ENCODE measurements around the gene IRAK2.

The IRAK2 gene

GRCh38 chr3:10287936-10288574, 123.3 kb downstream of the IRAK2 start:
- H2AFZ ChIP-seq (ENCODE audit: low read depth, low read length): no peak overlapping the region
- H3K79me2 ChIP-seq (ENCODE audit: insufficient read depth, low read length): no peaks in the 10 kb centered on the region
- H3K4me3 ChIP-seq (ENCODE audit: low read depth in 1 of 2, low read length in 2 of 2): no peak overlapping the region
- DNase-seq (no peak), ATAC-seq (ENCODE audit: insufficient read depth, low read depth) (no peak)
- H3K9me3 ChIP-seq (ENCODE audit: insufficient read depth, low read length, severe bottlenecking): no peaks in the 10 kb centered on the region
- no peak overlapping the region for H3K9ac ChIP-seq (ENCODE audit: low read depth, low read length)
- TF ChIP-seq CTCF (IDR thresholded peaks at IDR 0.05; ENCODE audit: borderline replicate concordance, extremely low read depth, low read length, poor library complexity, severe bottlenecking): no peak
- no peak for TF ChIP-seq EZH2 (IDR thresholded peaks at IDR 0.05; ENCODE audit: borderline replicate concordance, low read depth, low read length, severe bottlenecking)
- H3K27me3 ChIP-seq (ENCODE audit: insufficient read depth, low read length, poor library complexity): no peaks in the 10 kb centered on the region
- 0 out of 2 replicates have a peak, but pooled peaks cover 5% of the 10 kb centered on the region for H4K20me1 ChIP-seq (ENCODE audit: insufficient read depth, low read length)
- H3K4me1 ChIP-seq (ENCODE audit: insufficient read depth, low read length): no peaks in the 10 kb centered on the region
- peaks cover 48% of the 10 kb centered on the region; the same call in 1 of the 2 replicates for H3K36me3 ChIP-seq (ENCODE audit: insufficient read depth, low read length)
- no peak overlapping the region for H3K4me2 ChIP-seq (ENCODE audit: insufficient read depth, low read length)
- H3K27ac ChIP-seq (ENCODE audit: low read length): no peak overlapping the region

- Histone ChIP-seq H3K27me3 (ENCODE audit: insufficient read depth, low read length, poor library complexity) (no peaks in the 10 kb centered on the region), H3K9me3 (ENCODE audit: insufficient read depth, low read length, severe bottlenecking) (no peaks in the 10 kb centered on the region), H3K36me3 (ENCODE audit: insufficient read depth, low read length) (peaks cover 43% of the 10 kb centered on the region; the same call in 1 of the 2 replicates), H3K9ac (ENCODE audit: low read depth, low read length) (no peak overlapping the region), H3K4me2 (ENCODE audit: insufficient read depth, low read length) (no peak overlapping the region), H3K4me3 (ENCODE audit: low read depth in 1 of 2, low read length in 2 of 2) (no peak overlapping the region), H2AFZ (ENCODE audit: low read depth, low read length) (no peak overlapping the region), H3K4me1 (ENCODE audit: insufficient read depth, low read length) (no peaks in the 10 kb centered on the region), H3K79me2 (ENCODE audit: insufficient read depth, low read length) (no peaks in the 10 kb centered on the region), H4K20me1 (ENCODE audit: insufficient read depth, low read length) (0 out of 2 replicates have a peak, but pooled peaks cover 5% of the 10 kb centered on the region), H3K27ac (ENCODE audit: low read length) (no peak overlapping the region)
- DNase-seq: no peak
- no peak for TF ChIP-seq EZH2 (IDR thresholded peaks at IDR 0.05; ENCODE audit: borderline replicate concordance, low read depth, low read length, severe bottlenecking)
- no peak for TF ChIP-seq CTCF (IDR thresholded peaks at IDR 0.05; ENCODE audit: borderline replicate concordance, extremely low read depth, low read length, poor library complexity, severe bottlenecking)
- no peak for ATAC-seq (ENCODE audit: insufficient read depth, low read depth)
Measured at GRCh38 chr3:10288575-10288960, 123.8 kb downstream of the IRAK2 start.

GRCh38 chr3:10289077-10289476, 124.4 kb downstream of the IRAK2 start:
- Histone ChIP-seq H3K36me3 (ENCODE audit: insufficient read depth, low read length) (peaks cover 39% of the 10 kb centered on the region; the same call in 1 of the 2 replicates), H3K27me3 (ENCODE audit: insufficient read depth, low read length, poor library complexity) (no peaks in the 10 kb centered on the region), H3K4me1 (ENCODE audit: insufficient read depth, low read length) (no peaks in the 10 kb centered on the region), H3K79me2 (ENCODE audit: insufficient read depth, low read length) (no peaks in the 10 kb centered on the region), H3K4me2 (ENCODE audit: insufficient read depth, low read length) (no peak overlapping the region), H2AFZ (ENCODE audit: low read depth, low read length) (no peak overlapping the region), H3K9me3 (ENCODE audit: insufficient read depth, low read length, severe bottlenecking) (no peaks in the 10 kb centered on the region), H3K27ac (ENCODE audit: low read length) (no peak overlapping the region), H3K4me3 (ENCODE audit: low read depth in 1 of 2, low read length in 2 of 2) (no peak overlapping the region), H4K20me1 (ENCODE audit: insufficient read depth, low read length) (0 out of 2 replicates have a peak, but pooled peaks cover 5% of the 10 kb centered on the region), H3K9ac (ENCODE audit: low read depth, low read length) (no peak overlapping the region)
- ATAC-seq (ENCODE audit: insufficient read depth, low read depth): no peak
- no peak for DNase-seq
- TF ChIP-seq EZH2 (IDR thresholded peaks at IDR 0.05; ENCODE audit: borderline replicate concordance, low read depth, low read length, severe bottlenecking) (no peak), CTCF (IDR thresholded peaks at IDR 0.05; ENCODE audit: borderline replicate concordance, extremely low read depth, low read length, poor library complexity, severe bottlenecking) (no peak)

Data from DND-41 (cell line).